Mucosa of gallbladder (tissue), 1 donor: ENCODE results near the gene SBF1. TPM values are rescaled to one million over a fixed set of nuclear protein-coding genes. Genes with fewer than 3 reads are reported as not detected.

Experiments
- DNase-seq: peaks from one replicate; pipeline ENCODE4 v3.0.0-alpha.2; 2020; ENCODE audit warnings: low spot score
- total RNA-seq: library from RNA; stranded (reverse); gene quantifications from one replicate; pipeline ENCODE4 v1.2.1, GENCODE V29; 2021
- donor health status: DM: no; HTN: no; CAD: no.

SBF1 gene
- total RNA-seq, 1 donor from 2014 or later: 95.8 TPM

GRCh38 chr22:50465066-50465930 is 9.5 kb downstream of the SBF1 start:
- no peak for DNase-seq

GRCh38 chr22:50464451-50464850 is 10.4 kb downstream of the SBF1 start:
- no peak for DNase-seq

- DNase-seq: no peak
These were observed 11.5 kb downstream of the SBF1 start for GRCh38 chr22:50463188-50463900.

- no peak for DNase-seq
These were observed 12.8 kb downstream of the SBF1 start for GRCh38 chr22:50461979-50462540.

GRCh38 chr22:50461536-50461935 is 13.3 kb downstream of the SBF1 start:
- no peak for DNase-seq

- DNase-seq: no peak
These were observed 13.9 kb downstream of the SBF1 start for GRCh38 chr22:50460938-50461337.

GRCh38 chr22:50459496-50460140 is 15.2 kb downstream of the SBF1 start:
- no peak for DNase-seq

- no peak for DNase-seq
These were observed 15.8 kb downstream of the SBF1 start for GRCh38 chr22:50459016-50459415.

- no peak for DNase-seq
These were observed 18.2 kb downstream of the SBF1 start for GRCh38 chr22:50456466-50457234.

GRCh38 chr22:50456026-50456425 is 18.8 kb downstream of the SBF1 start:
- DNase-seq: no peak

- no peak for DNase-seq
These were observed 19.6 kb downstream of the SBF1 start for GRCh38 chr22:50455201-50455600.

GRCh38 chr22:50454556-50455075 is 20.2 kb downstream of the SBF1 start:
- DNase-seq: no peak

GRCh38 chr22:50452649-50453048 is 22.2 kb downstream of the SBF1 start:
- no peak for DNase-seq

- DNase-seq: no peak
These were observed 27.0 kb downstream of the SBF1 start for GRCh38 chr22:50447576-50448551.

GRCh38 chr22:50446708-50447575 is 27.9 kb downstream of the SBF1 start:
- DNase-seq: no peak

GRCh38 chr22:50445880-50446707 is 28.7 kb downstream of the SBF1 start:
- no peak for DNase-seq

- no peak for DNase-seq
These were observed 29.6 kb downstream of the SBF1 start for GRCh38 chr22:50445071-50445879.
